ENCODE measurements around the gene ARMC7.
A peak's percentile ranks its signal among the peaks of the same experiment; 100 is the strongest.
"Not testable (repeated sequence)": the region's sequence is repeated elsewhere in the genome, so short reads cannot be mapped to it uniquely, and the experiment has no call there.

Gene ARMC7

GRCh38 chr17:75102385-75102821, 7.4 kb upstream of the ARMC7 start:
- DNase-seq = no peak

GRCh38 chr17:75103601-75104554, 5.9 kb upstream of the ARMC7 start:
- DNase-seq = no peak

- peak; percentile 92 for DNase-seq
Measured at GRCh38 chr17:75105126-75106080, 4.4 kb upstream of the ARMC7 start.

GRCh38 chr17:75108193-75108592, 1.6 kb upstream of the ARMC7 start:
- DNase-seq = no peak

- peak; percentile 34 for DNase-seq
Measured at GRCh38 chr17:75109046-75109406, 743 bp upstream of the ARMC7 start.

GRCh38 chr17:75110234-75110937, 617 bp downstream of the ARMC7 start:
- peak; percentile 58 for DNase-seq

- no peak for DNase-seq
Measured at GRCh38 chr17:75111777-75112335, 2.1 kb downstream of the ARMC7 start.

GRCh38 chr17:75113798-75114551, 4.2 kb downstream of the ARMC7 start:
- DNase-seq = peak; percentile 93

- DNase-seq = no peak
Measured at GRCh38 chr17:75114552-75115314, 5.0 kb downstream of the ARMC7 start.

GRCh38 chr17:75115555-75115954, 5.8 kb downstream of the ARMC7 start:
- no peak for DNase-seq

- no peak for DNase-seq
Measured at GRCh38 chr17:75116737-75117136, 7.0 kb downstream of the ARMC7 start.

GRCh38 chr17:75118307-75118706, 8.5 kb downstream of the ARMC7 start:
- no peak for DNase-seq

GRCh38 chr17:75124041-75124818, 14.5 kb downstream of the ARMC7 start:
- DNase-seq = peak; percentile 97

- peak; percentile 55 for DNase-seq
Measured at GRCh38 chr17:75124819-75125162, 15.0 kb downstream of the ARMC7 start.

GRCh38 chr17:75125984-75126383, 16.2 kb downstream of the ARMC7 start:
- DNase-seq = peak; percentile 50

GRCh38 chr17:75126954-75127353, 17.2 kb downstream of the ARMC7 start:
- no peak for DNase-seq

GRCh38 chr17:75127936-75128335, 18.2 kb downstream of the ARMC7 start:
- not testable (repeated sequence) for DNase-seq

GRCh38 chr17:75128694-75129505, 19.1 kb downstream of the ARMC7 start:
- no peak for DNase-seq

- DNase-seq = no peak
Measured at GRCh38 chr17:75129576-75129975, 19.8 kb downstream of the ARMC7 start.

All from DMS53 (cell line).